HG02642 (cell line): Measurements from ENCODE around the gene TECPR1.
A peak's percentile ranks its signal among the peaks of the same experiment; 100 is the strongest.

ENCODE experiments used
- ATAC-seq: cut with Tn5 transposase; IDR thresholded peaks from one replicate; pipeline ENCODE4 v1.9.1; 2021; ENCODE audit warnings: mild to moderate bottlenecking; ENCODE audit not compliant: unreplicated experiment, poor library complexity

TECPR1 gene

GRCh38 chr7:98284335-98285036 is 32.5 kb upstream of the TECPR1 start:
- no peak for ATAC-seq

- no peak for ATAC-seq
Measured at GRCh38 chr7:98283887-98284222, 31.8 kb upstream of the TECPR1 start.

- ATAC-seq: no peak
Measured at GRCh38 chr7:98283127-98283886, 31.3 kb upstream of the TECPR1 start.

- ATAC-seq: no peak
Measured at GRCh38 chr7:98282703-98283102, 30.7 kb upstream of the TECPR1 start.

- peak; percentile 24 for ATAC-seq
Measured at GRCh38 chr7:98281757-98282606, 29.9 kb upstream of the TECPR1 start.

GRCh38 chr7:98280791-98281756 is 29.0 kb upstream of the TECPR1 start, which contains the start of gene BRI3:
TSS of gene BRI3 (plus strand) at chr7:98281686. CDS start at chr7:98281796, 110 bp downstream.
- peak; percentile 82 for ATAC-seq

GRCh38 chr7:98280296-98280695 is 28.3 kb upstream of the TECPR1 start:
- ATAC-seq: no peak

- no peak for ATAC-seq
Measured at GRCh38 chr7:98278936-98279335, 26.9 kb upstream of the TECPR1 start.

- ATAC-seq: no peak
Measured at GRCh38 chr7:98278408-98278807, 26.4 kb upstream of the TECPR1 start.

GRCh38 chr7:98276241-98276761 is 24.3 kb upstream of the TECPR1 start:
- ATAC-seq: no peak

- no peak for ATAC-seq
Measured at GRCh38 chr7:98267303-98267702, 15.3 kb upstream of the TECPR1 start.

- no peak for ATAC-seq
Measured at GRCh38 chr7:98266840-98267239, 14.8 kb upstream of the TECPR1 start.

- no peak for ATAC-seq
Measured at GRCh38 chr7:98265841-98266271, 13.8 kb upstream of the TECPR1 start.

GRCh38 chr7:98257701-98258100 is 5.7 kb upstream of the TECPR1 start:
- no peak for ATAC-seq

GRCh38 chr7:98256431-98256830 is 4.4 kb upstream of the TECPR1 start:
- no peak for ATAC-seq

GRCh38 chr7:98254951-98255610 is 3.0 kb upstream of the TECPR1 start:
- ATAC-seq: no peak

- ATAC-seq: no peak
Measured at GRCh38 chr7:98254516-98254915, 2.5 kb upstream of the TECPR1 start.

- no peak for ATAC-seq
Measured at GRCh38 chr7:98252425-98253054, 508 bp upstream of the TECPR1 start.

- ATAC-seq: peak; percentile 20
Measured at GRCh38 chr7:98251231-98251600, 816 bp downstream of the TECPR1 start.
